Measurements from ENCODE around the gene TNFRSF19.

Gene TNFRSF19

DNA sequence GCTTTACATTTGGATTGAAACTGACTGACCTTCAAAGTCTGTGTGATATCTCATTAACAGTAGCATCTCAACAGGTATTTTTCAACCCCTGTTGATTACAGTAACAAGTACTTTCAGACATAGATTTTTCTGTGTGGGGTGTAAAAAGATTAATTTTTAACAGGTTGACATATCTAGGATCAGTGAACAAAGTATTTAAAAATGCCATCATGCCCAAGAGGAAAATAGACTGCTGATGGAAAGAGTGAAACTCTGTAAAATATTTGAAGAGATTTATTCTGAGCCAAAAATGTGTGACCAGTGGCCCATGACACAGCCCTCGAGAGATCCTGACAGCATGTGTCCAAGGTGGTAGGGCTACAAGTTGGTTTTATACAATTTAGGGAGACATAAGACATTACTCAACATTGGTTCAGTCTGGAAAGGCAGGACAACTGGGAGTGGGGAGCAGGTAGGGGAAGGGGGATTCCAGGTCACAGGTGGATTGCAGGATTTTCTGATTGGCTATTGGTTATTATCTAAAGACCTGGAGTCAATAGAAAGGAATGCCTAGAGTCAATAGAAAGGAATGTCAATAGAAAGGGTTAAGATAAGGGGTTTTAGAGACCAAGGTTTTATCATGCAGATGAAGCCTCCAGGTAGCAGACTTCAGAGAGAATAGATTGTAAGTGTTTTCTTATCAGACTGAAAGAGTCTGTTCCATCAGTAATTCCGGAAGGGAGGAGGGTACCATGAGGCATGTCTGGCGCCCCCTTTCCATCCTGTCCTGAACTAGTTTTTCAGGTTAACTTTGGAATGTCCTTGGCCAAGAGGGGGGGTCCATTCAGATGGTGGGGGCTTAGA, 29.1 kb downstream of the TNFRSF19 start:
- TF ChIP-seq, protein P1, sequence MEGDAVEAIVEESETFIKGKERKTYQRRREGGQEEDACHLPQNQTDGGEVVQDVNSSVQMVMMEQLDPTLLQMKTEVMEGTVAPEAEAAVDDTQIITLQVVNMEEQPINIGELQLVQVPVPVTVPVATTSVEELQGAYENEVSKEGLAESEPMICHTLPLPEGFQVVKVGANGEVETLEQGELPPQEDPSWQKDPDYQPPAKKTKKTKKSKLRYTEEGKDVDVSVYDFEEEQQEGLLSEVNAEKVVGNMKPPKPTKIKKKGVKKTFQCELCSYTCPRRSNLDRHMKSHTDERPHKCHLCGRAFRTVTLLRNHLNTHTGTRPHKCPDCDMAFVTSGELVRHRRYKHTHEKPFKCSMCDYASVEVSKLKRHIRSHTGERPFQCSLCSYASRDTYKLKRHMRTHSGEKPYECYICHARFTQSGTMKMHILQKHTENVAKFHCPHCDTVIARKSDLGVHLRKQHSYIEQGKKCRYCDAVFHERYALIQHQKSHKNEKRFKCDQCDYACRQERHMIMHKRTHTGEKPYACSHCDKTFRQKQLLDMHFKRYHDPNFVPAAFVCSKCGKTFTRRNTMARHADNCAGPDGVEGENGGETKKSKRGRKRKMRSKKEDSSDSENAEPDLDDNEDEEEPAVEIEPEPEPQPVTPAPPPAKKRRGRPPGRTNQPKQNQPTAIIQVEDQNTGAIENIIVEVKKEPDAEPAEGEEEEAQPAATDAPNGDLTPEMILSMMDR (IDR thresholded peaks at IDR 0.05; ENCODE audit: insufficient read depth, low read depth, low read length, missing control alignments) = no peak
- DNase-seq (ENCODE audit: low read depth) = no peak
- no peak overlapping the region for H3K4me3 ChIP-seq (ENCODE audit: low read depth, low read length)

DNA sequence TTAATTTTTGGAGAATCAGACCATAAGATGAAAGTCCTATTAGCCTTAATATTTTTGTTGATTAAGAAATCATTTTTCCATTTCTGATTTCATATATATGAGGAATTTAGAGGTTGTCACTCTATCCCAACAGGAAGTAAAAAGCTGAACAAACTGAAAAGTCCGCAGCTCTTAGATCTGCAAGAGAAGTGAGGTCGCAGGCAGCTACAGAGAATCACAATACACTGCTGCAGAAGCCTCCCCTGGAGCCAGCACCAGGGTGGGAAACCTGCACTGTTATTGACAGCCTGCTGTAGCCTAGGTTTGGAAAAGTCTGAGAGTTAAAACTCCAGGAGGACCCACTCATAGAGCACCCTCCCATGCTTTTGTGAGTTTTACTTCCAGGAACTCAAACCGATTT, 29.9 kb downstream of the TNFRSF19 start:
- TF ChIP-seq, protein P1 (IDR thresholded peaks at IDR 0.05; ENCODE audit: insufficient read depth, low read depth, low read length, missing control alignments) = no peak
- DNase-seq (ENCODE audit: low read depth) = no peak
- no peak overlapping the region for H3K4me3 ChIP-seq (ENCODE audit: low read depth, low read length)

DNA sequence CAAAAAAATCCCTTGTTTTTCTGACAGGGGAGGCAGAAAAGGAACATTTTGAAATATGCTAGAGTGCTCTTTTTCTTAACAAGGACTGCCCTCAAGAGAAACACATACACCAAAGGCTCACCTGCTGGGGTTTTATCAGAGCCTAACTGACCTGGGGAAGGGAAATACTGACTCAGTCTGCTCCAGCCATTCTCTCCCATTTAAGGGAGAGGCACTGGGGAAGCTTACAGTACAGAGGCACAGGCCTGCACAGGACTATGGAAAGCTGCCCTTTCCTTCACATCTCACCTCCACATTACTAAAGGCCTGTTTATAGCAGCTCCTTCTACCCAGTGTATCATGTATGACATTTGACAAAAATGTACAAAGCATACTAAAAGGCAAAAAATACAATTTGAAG, 30.3 kb downstream of the TNFRSF19 start:
- TF ChIP-seq, protein P1 (IDR thresholded peaks at IDR 0.05; ENCODE audit: insufficient read depth, low read depth, low read length, missing control alignments) = no peak
- no peak overlapping the region for H3K4me3 ChIP-seq (ENCODE audit: low read depth, low read length)
- DNase-seq (ENCODE audit: low read depth) = no peak

DNA sequence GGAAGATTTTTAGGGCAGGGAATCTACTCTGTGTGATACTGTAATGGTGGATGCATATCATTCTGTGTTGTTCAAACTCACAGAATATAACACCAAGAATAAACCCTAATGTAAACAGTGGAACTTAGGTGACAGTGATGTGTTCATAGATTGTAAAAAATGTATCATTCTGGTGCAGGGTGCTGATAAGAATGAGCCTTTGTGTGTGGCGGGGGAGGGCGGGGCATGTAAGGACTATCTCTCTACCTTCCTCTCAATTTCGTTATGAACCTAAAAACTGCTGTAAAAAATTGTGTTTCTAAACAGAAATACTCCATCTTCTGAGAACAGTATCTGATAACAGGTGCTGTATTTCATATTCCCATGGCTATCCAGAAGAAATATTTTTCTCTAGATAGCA, 35.6 kb downstream of the TNFRSF19 start:
- TF ChIP-seq, protein P1 (IDR thresholded peaks at IDR 0.05; ENCODE audit: insufficient read depth, low read depth, low read length, missing control alignments) = no peak
- DNase-seq (ENCODE audit: low read depth) = no peak
- no peak overlapping the region for H3K4me3 ChIP-seq (ENCODE audit: low read depth, low read length)

DNA sequence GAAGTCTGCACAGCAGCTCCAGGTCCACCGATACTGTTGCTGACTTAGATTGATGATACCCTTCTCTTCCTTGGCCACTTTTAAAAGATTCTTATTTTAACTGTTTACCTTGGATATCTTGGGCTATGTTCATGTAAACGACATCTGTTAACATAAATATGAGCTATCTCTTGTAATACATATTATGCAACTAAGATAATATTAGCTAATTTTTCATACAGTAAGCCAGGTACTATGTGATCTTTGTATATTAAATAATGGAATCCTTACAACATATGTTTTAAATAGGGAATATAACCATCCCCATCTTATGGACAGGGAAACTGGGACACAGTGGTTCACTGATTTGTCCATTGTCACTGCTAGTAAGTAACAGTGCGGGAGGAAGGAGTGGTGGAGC, 37.9 kb downstream of the TNFRSF19 start:
- no peak overlapping the region for H3K4me3 ChIP-seq (ENCODE audit: low read depth, low read length)
- DNase-seq (ENCODE audit: low read depth) = no peak
- TF ChIP-seq, protein P1 (IDR thresholded peaks at IDR 0.05; ENCODE audit: insufficient read depth, low read depth, low read length, missing control alignments) = no peak

DNA sequence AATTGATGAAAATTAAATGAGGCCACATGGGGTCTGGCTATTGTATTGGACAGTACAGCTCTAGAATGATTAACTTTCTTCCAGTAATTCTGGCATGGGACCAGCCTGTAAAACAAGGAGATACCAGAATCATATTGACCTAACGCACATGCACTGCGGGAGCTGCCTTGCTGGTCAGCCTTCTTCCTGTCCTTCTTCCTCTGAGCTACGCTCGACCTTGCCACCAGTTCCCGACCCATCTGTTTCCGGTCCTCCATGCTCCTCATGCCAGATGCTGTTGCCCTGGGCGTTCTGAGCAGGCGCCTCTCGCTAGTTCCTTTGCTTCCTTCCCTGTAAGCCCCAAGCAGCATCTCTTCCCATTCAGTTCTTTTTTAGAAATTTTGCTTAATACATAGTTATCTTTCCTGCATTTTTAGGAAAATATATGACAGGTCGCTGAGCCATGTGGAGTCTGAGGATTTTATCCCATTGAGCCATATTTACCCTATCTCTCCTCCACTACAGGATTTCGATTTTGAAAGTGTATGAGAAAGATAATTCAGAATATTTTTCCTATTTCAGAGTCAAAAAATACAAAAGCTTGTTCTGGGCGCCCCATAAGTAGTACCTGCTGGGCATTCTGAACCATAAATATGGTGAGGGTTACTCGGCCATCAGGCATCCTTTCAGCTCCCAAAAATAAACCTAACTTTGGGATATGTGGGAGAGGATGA, 38.6 kb downstream of the TNFRSF19 start:
- TF ChIP-seq, protein P1 (IDR thresholded peaks at IDR 0.05; ENCODE audit: insufficient read depth, low read depth, low read length, missing control alignments) = no peak
- no peak for DNase-seq (ENCODE audit: low read depth)
- H3K4me3 ChIP-seq (ENCODE audit: low read depth, low read length) = no peak overlapping the region

Measured in GM12865 (cell line).